Measurements from ENCODE around the gene LRRC28.
A peak's percentile ranks its signal among the peaks of the same experiment; 100 is the strongest.

Gene LRRC28

GRCh38 chr15:99416191-99417188 is 165.2 kb downstream of the LRRC28 start:
- no peak for DNase-seq (ENCODE audit: low spot score)
- TF ChIP-seq CTCF (IDR thresholded peaks at IDR 0.05; ENCODE audit: extremely low read depth, missing control alignments): no peak

GRCh38 chr15:99421172-99421656 is 169.9 kb downstream of the LRRC28 start:
- DNase-seq (ENCODE audit: low spot score): no peak
- no peak for TF ChIP-seq CTCF (IDR thresholded peaks at IDR 0.05; ENCODE audit: extremely low read depth, missing control alignments)

- no peak for TF ChIP-seq CTCF (IDR thresholded peaks at IDR 0.05; ENCODE audit: extremely low read depth, missing control alignments)
- DNase-seq (ENCODE audit: low spot score): no peak
Measured at GRCh38 chr15:99421758-99422157, 170.5 kb downstream of the LRRC28 start.

GRCh38 chr15:99423186-99424130 is 172.2 kb downstream of the LRRC28 start:
- no peak for TF ChIP-seq CTCF (IDR thresholded peaks at IDR 0.05; ENCODE audit: extremely low read depth, missing control alignments)
- no peak for DNase-seq (ENCODE audit: low spot score)

GRCh38 chr15:99424131-99424571 is 172.9 kb downstream of the LRRC28 start:
- no peak for DNase-seq (ENCODE audit: low spot score)
- no peak for TF ChIP-seq CTCF (IDR thresholded peaks at IDR 0.05; ENCODE audit: extremely low read depth, missing control alignments)

- no peak for TF ChIP-seq CTCF (IDR thresholded peaks at IDR 0.05; ENCODE audit: extremely low read depth, missing control alignments)
- DNase-seq (ENCODE audit: low spot score): peak; percentile 71
Measured at GRCh38 chr15:99424978-99425656, 173.8 kb downstream of the LRRC28 start.

Measured in GM20000 (cell line).